Measurements from ENCODE around the gene OR8G5. TPM values are rescaled to one million over a fixed set of nuclear protein-coding genes. Genes with fewer than 3 reads are reported as not detected.

OR8G5 gene
- polyA plus RNA-seq, 2 donors = not detected

DNA sequence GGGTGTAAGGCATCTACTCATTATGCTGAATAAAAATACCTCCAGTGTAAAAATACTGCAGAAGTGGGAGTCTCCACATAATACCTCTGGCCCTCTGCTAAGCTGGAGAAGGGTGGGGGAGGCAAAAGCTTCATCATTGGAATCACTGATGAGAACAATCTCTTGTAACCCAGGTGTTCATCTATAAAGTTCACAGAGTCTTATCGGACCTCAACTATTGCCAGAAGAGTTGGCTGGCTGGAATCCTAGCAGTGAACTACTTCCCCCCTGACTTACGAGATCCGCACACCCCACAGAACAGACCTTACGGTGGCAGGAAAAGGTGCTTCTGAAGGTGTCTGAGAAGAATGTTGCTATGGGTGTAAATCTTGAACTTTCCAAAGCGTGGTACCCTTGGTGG, 55.1 kb downstream of the OR8G5 start:
- Histone ChIP-seq H3K36me3 (ENCODE audit: control insufficient read depth in 2 of 2, insufficient read depth in 2 of 2, low read length in 1 of 2) (no peaks in the 10 kb centered on the region), H3K9me3 (ENCODE audit: control insufficient read depth in 2 of 2, insufficient read depth in 1 of 2, low read depth in 1 of 2, low read length in 1 of 2) (no peaks in the 10 kb centered on the region), H3K4me1 (ENCODE audit: control insufficient read depth in 2 of 2, insufficient read depth in 2 of 2, low read length in 1 of 2) (no peaks in the 10 kb centered on the region), H3K4me3 (ENCODE audit: low read depth in 1 of 2, low read length in 2 of 2) (no peak overlapping the region), H3K27ac (ENCODE audit: low read depth in 2 of 2, low read length in 1 of 2) (no peak overlapping the region), H3K27me3 (ENCODE audit: control insufficient read depth in 1 of 2, insufficient read depth in 2 of 2, low read length in 2 of 2) (no peaks in the 10 kb centered on the region)
- WGBS, 2 donors = 70 to 76% methylated on average over 5 of the region's 5 CpGs

DNA sequence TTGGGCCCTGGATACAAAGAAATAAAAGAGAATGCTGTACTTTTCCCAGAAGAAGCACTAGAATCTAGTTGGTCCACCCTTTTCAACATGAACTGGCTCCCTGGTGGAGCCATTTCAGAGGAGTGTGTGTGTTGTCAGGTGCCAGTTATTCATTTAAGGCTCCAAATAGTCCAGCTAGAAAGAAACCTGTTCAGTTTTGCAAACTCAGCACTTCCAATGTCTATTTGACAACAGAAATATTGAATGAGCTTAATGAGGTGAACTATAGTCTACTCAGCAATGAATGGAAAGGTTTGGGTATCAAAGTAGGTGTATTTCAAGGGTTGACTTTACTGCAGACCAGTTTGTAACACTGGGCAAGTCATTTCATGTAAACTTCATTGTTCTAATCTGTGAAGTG, 55.5 kb downstream of the OR8G5 start:
- Histone ChIP-seq H3K27ac (ENCODE audit: low read depth in 2 of 2, low read length in 1 of 2) (no peak overlapping the region), H3K27me3 (ENCODE audit: control insufficient read depth in 1 of 2, insufficient read depth in 2 of 2, low read length in 2 of 2) (no peaks in the 10 kb centered on the region), H3K4me3 (ENCODE audit: low read depth in 1 of 2, low read length in 2 of 2) (no peak overlapping the region), H3K4me1 (ENCODE audit: control insufficient read depth in 2 of 2, insufficient read depth in 2 of 2, low read length in 1 of 2) (no peaks in the 10 kb centered on the region), H3K36me3 (ENCODE audit: control insufficient read depth in 2 of 2, insufficient read depth in 2 of 2, low read length in 1 of 2) (no peaks in the 10 kb centered on the region), H3K9me3 (ENCODE audit: control insufficient read depth in 2 of 2, insufficient read depth in 1 of 2, low read depth in 1 of 2, low read length in 1 of 2) (no peaks in the 10 kb centered on the region)

DNA sequence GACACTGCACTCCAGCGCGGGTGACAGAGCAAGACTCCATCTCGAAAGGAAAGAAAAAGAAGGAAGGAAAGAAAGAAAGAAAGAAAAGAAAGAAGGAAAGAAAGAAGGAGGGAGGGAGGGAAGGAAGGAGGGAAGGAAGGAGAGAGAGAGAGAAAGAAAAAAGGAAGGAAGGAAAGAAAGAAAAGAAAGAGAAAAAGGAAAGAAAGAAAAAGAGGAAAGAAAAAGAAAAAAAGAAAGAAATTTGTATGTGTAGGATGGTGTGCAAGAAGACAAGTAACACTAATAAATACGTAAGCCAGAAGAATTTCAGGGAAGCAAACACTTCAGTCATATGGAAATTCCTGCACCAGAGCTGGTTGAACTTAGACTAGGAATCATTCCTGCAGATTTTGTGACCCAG, 57.0 kb downstream of the OR8G5 start:
- Histone ChIP-seq H3K9me3 (ENCODE audit: control insufficient read depth in 2 of 2, insufficient read depth in 1 of 2, low read depth in 1 of 2, low read length in 1 of 2) (no peaks in the 10 kb centered on the region), H3K4me3 (ENCODE audit: low read depth in 1 of 2, low read length in 2 of 2) (no peak overlapping the region), H3K4me1 (ENCODE audit: control insufficient read depth in 2 of 2, insufficient read depth in 2 of 2, low read length in 1 of 2) (no peaks in the 10 kb centered on the region), H3K27me3 (ENCODE audit: control insufficient read depth in 1 of 2, insufficient read depth in 2 of 2, low read length in 2 of 2) (no peaks in the 10 kb centered on the region), H3K36me3 (ENCODE audit: control insufficient read depth in 2 of 2, insufficient read depth in 2 of 2, low read length in 1 of 2) (no peaks in the 10 kb centered on the region), H3K27ac (ENCODE audit: low read depth in 2 of 2, low read length in 1 of 2) (no peak overlapping the region)
- 76 to 91% methylated on average over 4 of the region's 4 CpGs for WGBS, 2 donors

DNA sequence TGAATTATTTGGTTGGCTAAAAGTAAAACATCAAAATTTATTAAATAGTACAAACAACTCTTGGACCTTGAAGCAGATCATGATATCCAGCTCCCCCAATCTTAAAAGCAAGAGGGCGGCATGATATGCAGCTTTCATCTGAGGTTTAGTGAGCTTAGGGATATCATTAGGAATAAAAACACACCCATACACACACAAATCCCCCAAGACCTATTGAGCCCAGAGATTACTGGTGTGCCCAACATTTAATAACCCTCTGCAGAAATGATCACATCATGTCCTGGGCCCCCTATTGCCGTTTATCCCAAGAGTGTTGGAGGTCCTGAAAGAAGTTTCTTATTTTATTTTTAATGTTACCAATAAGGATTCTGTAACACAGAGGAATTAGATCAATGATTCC, 57.7 kb downstream of the OR8G5 start, which contains the start of gene OR8D1:
Gene OR8D1, minus strand, starts transcription at position 101 of the 400 bp plus-strand sequence. CDS start 3,183 bp downstream, outside the sequence.
- Histone ChIP-seq H3K4me3 (ENCODE audit: low read depth in 1 of 2, low read length in 2 of 2) (no peak within 1 kb of the TSS), H3K27me3 (ENCODE audit: control insufficient read depth in 1 of 2, insufficient read depth in 2 of 2, low read length in 2 of 2) (no peaks in the 10 kb centered on the region), H3K27ac (ENCODE audit: low read depth in 2 of 2, low read length in 1 of 2) (no peak within 1 kb of the TSS), H3K9me3 (ENCODE audit: control insufficient read depth in 2 of 2, insufficient read depth in 1 of 2, low read depth in 1 of 2, low read length in 1 of 2) (no peaks in the 10 kb centered on the region), H3K36me3 (ENCODE audit: control insufficient read depth in 2 of 2, insufficient read depth in 2 of 2, low read length in 1 of 2) (no peaks in the 10 kb centered on the region), H3K4me1 (ENCODE audit: control insufficient read depth in 2 of 2, insufficient read depth in 2 of 2, low read length in 1 of 2) (no peaks in the 10 kb centered on the region)
- 83 to 92% methylated on average over 2 of the region's 2 CpGs for WGBS, 2 donors

GRCh38 chr11:124315052-124315451, 58.9 kb downstream of the OR8G5 start:
- Histone ChIP-seq H3K36me3 (ENCODE audit: control insufficient read depth in 2 of 2, insufficient read depth in 2 of 2, low read length in 1 of 2) (no peaks in the 10 kb centered on the region), H3K27me3 (ENCODE audit: control insufficient read depth in 1 of 2, insufficient read depth in 2 of 2, low read length in 2 of 2) (no peaks in the 10 kb centered on the region), H3K4me3 (ENCODE audit: low read depth in 1 of 2, low read length in 2 of 2) (no peak overlapping the region), H3K27ac (ENCODE audit: low read depth in 2 of 2, low read length in 1 of 2) (no peak overlapping the region), H3K4me1 (ENCODE audit: control insufficient read depth in 2 of 2, insufficient read depth in 2 of 2, low read length in 1 of 2) (no peaks in the 10 kb centered on the region), H3K9me3 (ENCODE audit: control insufficient read depth in 2 of 2, insufficient read depth in 1 of 2, low read depth in 1 of 2, low read length in 1 of 2) (no peaks in the 10 kb centered on the region)
- 47 to 59% methylated on average over 3 of the region's 3 CpGs for WGBS, 2 donors

Other genes with a start within 250 kb of the OR8G5 start
- not detected for gene OR10G4, start 243.4 kb upstream of the OR8G5 start, polyA plus RNA-seq
- not detected for gene OR10G9, start 233.4 kb upstream of the OR8G5 start, polyA plus RNA-seq
- gene OR10G8, start 229.6 kb upstream of the OR8G5 start, polyA plus RNA-seq = not detected
- not detected for gene OR10G7, start 215.1 kb upstream of the OR8G5 start, polyA plus RNA-seq
- gene VWA5A, start 140.9 kb upstream of the OR8G5 start, polyA plus RNA-seq = 1 to 10 TPM; 6.6 TPM
- gene OR10D3, start 73.0 kb upstream of the OR8G5 start, polyA plus RNA-seq = not detected
- not detected for gene OR8G1, start 15.3 kb upstream of the OR8G5 start, polyA plus RNA-seq
- not detected for gene OR8D1, start 57.6 kb downstream of the OR8G5 start, polyA plus RNA-seq
- gene OR8D2, start 63.8 kb downstream of the OR8G5 start, polyA plus RNA-seq = not detected
- gene OR8B2, start 128.1 kb downstream of the OR8G5 start, polyA plus RNA-seq = not detected
- not detected for gene OR8B3, start 142.6 kb downstream of the OR8G5 start, polyA plus RNA-seq
- gene OR8B4, start 168.5 kb downstream of the OR8G5 start, polyA plus RNA-seq = not detected
- gene OR8B8, start 189.3 kb downstream of the OR8G5 start, polyA plus RNA-seq = not detected

Data from esophagus (tissue), 2 donors.